ENCODE data around the gene NCK2.

DNA sequence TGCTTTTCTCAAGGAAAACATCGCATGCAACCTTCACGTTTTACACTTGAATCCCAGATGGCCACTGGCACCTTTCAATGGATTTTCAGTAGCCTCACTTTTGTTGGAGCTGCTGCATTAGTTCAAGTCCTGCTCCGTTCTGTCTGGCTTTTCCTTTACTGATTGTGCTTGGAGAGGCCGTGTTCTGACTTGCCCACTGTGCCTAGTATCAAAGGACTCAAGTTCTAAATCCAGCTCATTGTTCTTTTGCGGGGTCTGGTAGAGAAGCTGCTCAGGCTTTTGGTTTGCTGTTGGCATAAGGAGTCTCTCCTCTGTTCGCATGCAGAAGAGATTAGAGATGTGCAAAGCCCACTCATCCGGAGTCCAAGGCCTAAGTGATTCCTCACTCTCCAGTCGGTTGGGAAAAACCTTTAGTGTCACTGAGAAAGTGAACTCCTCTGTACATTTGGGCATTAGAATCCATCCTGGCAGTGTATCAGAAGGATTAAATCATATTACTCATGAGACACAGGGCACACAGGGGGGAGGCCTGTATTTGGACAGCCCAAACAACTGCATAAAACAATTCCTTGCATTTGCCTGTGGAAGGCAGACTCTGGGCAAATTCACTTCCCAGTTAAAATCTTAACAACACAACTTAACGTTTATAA lies 69.7 kb downstream of the NCK2 start:
- TF ChIP-seq, protein P1, sequence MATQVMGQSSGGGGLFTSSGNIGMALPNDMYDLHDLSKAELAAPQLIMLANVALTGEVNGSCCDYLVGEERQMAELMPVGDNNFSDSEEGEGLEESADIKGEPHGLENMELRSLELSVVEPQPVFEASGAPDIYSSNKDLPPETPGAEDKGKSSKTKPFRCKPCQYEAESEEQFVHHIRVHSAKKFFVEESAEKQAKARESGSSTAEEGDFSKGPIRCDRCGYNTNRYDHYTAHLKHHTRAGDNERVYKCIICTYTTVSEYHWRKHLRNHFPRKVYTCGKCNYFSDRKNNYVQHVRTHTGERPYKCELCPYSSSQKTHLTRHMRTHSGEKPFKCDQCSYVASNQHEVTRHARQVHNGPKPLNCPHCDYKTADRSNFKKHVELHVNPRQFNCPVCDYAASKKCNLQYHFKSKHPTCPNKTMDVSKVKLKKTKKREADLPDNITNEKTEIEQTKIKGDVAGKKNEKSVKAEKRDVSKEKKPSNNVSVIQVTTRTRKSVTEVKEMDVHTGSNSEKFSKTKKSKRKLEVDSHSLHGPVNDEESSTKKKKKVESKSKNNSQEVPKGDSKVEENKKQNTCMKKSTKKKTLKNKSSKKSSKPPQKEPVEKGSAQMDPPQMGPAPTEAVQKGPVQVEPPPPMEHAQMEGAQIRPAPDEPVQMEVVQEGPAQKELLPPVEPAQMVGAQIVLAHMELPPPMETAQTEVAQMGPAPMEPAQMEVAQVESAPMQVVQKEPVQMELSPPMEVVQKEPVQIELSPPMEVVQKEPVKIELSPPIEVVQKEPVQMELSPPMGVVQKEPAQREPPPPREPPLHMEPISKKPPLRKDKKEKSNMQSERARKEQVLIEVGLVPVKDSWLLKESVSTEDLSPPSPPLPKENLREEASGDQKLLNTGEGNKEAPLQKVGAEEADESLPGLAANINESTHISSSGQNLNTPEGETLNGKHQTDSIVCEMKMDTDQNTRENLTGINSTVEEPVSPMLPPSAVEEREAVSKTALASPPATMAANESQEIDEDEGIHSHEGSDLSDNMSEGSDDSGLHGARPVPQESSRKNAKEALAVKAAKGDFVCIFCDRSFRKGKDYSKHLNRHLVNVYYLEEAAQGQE (IDR thresholded peaks at IDR 0.05; ENCODE audit: low read depth, low read length) = no peak
- TF ChIP-seq EP300 (IDR thresholded peaks at IDR 0.05; ENCODE audit: borderline replicate concordance in 1 of 2, low read depth in 1 of 2, low read length in 1 of 2) (no peak), TAF1 (IDR thresholded peaks at IDR 0.05; ENCODE audit: borderline replicate concordance, low read depth, low read length) (no peak), JUND (IDR thresholded peaks at IDR 0.05) (no peak)

All from SK-N-SH (cell line).